ENCODE data around the gene ABCC8.
"Not testable (repeated sequence)": the region's sequence is repeated elsewhere in the genome, so short reads cannot be mapped to it uniquely, and the experiment has no call there.

The ABCC8 gene

DNA sequence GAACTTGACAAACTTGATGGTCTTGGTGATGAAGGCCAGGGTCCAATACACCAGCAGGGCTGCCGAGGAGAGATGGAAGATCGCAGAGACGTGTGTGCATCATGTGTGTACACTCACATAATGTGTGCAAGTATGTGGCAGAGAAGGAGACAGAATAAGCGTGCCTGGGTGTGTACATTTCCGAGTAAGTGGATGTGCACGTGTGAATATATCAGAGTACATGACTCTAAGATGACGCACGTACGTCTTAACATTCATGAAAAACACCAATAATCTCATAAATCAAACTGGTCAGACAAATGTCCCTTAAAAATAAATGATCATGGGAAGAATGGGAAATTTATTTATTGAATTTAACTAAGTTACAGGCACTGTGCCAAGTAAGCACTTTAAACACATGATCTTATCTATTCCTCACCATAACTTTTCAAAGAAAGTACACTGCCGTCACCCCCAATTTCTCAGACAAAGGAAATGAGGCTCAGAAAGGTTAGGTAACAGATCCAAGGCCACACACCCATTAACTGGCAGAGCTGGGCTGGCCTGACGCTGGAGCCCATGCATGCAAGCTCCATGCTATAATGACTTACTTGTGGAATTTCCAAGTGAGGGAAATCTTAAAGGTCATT, 13.0 kb downstream of the ABCC8 start:
- DNase-seq, result no peak

DNA sequence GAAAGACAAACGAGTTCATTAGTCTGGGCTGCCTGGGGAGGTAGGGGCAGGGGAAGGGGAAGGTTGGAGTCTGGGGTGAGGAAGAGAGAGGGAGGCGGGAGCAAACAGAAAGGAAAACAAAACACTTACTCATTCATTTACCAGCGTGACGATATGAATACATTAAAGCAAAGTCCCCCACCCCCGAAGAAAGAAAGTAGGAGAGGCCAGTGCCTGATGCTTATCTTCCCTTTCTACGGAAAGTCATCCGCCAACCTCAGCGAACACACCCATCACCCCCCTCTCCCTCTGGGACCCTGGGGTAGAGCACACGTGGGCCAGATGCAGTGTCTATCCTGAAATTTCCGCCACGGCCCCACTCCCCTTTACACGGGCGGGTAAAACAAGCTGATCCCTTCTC, 13.7 kb downstream of the ABCC8 start:
- DNase-seq, result no peak

DNA sequence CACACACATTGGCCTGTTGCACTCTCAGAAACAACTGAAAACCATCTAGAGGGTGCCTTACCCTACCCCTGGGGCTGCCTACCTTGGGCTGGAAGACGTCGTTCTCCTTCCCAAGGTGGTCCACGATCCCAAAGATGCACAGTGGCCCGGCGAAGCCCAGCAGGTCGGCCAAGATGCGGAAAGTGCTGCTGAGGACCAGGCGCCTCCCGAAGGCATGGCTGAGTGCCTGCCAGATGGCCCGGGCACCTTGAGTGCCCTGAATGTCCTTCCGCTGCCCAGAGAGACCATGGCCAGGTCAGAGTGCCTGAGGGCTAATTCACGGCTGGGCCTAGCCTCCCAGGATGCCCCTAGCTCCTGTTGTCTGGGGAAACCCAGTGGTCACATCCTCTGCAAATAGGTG, 16.2 kb downstream of the ABCC8 start:
- DNase-seq, result no peak

DNA sequence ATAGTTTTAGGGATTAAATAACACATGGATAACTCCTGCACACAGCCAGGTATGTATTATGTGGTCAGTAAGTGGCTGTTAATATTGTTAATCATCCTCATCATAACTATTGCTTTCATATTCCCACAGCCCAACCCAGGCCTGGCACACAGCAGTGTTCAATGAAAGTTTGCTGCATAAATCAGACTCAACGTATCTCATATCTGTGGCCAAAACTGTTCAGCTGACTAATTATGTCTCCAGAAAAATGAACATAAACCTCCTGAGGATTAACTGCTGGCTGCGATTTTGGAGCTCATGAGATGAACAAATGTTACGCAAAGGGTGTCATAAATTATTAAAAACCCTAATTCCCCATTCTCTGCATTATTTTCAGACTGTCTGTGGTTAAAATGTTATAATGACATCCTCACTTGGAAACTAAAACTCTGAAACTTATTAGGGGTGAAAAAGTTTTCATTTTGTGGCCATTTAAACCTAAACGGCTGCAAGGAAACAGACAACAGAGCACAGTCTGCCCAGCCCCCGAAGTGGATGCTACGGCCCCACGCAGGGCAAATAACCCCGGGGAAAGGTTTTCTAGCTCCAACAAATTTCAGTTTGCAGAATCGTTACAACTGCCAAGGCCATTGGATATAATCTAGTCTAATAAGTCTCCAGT, 17.3 kb downstream of the ABCC8 start:
- no peak for DNase-seq

DNA sequence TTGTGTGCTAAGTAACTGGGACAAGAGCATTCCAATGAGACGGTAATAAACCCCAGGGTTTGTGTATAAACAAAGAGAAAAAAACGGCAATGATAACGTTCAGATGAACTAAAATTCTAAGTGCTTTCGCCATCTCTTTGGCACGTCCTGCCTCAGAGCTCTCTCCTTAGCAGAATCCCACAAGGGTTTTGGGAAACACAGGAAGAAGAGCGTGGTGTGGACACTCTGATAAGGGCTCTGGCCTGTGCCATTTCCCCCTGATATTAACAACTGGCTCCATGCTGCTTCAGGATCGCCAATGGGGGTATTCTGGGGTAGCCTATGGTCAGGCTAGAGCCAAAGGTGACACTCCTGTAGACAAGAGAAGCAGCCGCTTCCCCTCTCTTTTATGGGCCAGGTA, 18.4 kb downstream of the ABCC8 start:
- DNase-seq, result no peak

DNA sequence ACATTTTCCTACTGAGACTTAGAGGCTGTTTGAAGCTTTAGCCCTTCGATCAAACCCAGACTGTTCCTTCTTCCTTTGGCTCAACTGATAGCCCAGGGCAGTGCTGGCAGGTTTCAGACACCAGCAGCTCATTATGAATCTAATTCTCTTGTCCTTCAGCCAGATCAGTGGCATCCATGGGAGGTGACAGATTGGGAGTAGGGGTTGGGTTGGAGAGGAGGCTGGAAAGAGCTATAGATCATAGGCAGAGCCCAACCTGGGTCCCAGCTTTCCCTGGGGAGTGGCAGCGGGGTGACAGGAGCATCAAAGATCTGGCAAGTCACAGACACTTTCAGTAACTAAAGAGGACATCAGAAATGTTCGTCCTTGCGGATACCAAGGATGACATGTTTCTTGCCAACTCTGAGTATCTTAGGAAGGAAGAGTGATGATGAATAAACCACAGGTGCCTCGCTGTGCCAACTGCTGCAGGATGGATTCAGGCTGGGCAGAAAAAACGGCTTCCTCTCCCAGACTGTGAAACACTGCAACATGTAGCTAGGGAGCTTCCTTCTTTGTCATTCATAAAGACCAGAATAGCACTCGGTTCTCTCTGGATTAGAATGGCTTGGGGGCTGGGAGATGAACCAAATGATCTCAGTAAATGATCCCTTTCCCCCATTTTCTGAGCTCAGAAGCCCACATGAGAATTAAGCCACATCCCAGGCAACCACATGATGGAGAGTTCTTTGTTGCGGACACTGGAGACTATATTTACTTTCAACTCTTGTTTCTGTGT, 19.1 kb downstream of the ABCC8 start:
- DNase-seq, result no peak

DNA sequence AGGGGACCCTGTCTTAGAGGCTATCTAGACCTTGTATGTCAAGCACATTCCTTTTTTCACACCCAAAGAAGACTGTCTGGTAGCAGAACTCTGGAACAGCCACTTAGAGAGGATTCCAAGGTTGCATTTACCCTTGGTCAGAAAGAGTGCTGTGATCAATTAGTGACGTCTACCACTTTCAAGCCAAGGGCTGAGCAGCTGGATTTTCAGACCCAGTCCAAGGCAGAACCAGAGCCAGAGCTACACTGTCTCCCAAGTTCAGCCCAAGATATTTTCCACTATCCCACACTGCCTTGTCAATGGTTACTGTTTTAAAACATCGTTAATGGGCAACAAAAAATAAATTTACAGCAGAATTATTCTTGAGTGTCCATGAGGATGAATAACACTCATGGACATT, 24.0 kb downstream of the ABCC8 start:
- no peak for DNase-seq

DNA sequence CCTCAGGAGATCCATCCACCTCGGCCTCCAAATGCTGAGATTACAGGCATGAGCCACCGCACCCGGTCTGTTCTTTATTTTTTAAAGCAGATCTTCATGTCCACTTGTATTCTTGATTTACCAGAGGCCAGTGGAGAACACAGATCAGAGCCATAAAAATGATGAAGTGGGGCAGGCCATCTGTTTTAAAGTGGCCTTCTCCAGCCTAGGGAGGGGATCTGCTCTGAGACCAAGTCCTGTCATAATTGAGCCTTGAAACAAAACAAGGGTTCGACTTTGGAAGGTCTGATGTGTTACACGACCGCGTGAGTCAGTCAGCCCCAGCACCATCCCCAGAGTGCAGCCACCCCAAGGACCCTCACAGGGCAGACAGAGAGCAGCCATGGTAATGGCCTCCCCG, 27.5 kb downstream of the ABCC8 start:
- DNase-seq, result no peak

DNA sequence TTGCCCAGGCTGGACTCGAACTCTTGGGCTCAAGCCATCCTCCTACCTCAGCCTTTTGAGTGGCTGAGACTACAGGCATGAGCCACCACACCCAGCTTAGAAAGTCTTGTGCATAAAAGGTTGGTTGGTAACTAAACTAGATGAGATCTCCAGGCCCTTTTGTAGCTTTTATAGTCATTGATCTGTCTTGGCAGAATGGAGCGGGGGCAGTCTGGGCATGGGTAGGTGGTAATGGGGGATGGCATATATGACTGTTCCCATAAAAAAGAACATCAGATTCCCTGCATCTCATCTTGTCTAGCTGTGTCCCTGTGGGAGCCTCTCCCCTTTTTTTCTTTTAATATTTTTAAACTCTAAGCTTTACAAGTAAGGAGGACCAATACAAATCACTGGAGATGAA, 30.2 kb downstream of the ABCC8 start:
- no peak for DNase-seq

DNA sequence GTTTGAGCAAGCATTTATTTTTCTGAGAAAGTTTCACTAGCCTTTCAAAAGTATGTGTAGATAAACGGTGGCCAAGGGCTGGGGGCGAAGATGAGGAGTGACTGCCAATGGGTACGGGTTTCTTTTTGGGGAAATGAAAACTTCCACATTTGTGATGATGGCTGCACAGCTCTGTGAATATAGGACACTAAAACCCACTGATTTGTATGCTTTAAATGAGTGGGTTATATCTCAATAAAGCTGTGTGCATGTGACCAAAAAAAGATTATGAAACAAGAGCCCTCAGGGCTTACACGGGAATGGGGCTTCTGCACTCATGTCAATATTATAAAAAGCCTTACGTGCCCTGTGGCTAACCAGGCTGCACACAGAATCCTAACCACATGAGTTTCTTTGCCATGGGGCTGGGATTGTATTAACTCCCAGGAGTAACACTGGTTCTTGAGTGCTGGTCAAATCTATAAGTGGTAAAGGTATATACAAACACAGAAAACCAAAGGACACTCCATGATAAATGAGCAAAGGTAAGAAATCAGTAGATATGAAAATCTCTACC, 31.3 kb downstream of the ABCC8 start:
- no peak for DNase-seq

DNA sequence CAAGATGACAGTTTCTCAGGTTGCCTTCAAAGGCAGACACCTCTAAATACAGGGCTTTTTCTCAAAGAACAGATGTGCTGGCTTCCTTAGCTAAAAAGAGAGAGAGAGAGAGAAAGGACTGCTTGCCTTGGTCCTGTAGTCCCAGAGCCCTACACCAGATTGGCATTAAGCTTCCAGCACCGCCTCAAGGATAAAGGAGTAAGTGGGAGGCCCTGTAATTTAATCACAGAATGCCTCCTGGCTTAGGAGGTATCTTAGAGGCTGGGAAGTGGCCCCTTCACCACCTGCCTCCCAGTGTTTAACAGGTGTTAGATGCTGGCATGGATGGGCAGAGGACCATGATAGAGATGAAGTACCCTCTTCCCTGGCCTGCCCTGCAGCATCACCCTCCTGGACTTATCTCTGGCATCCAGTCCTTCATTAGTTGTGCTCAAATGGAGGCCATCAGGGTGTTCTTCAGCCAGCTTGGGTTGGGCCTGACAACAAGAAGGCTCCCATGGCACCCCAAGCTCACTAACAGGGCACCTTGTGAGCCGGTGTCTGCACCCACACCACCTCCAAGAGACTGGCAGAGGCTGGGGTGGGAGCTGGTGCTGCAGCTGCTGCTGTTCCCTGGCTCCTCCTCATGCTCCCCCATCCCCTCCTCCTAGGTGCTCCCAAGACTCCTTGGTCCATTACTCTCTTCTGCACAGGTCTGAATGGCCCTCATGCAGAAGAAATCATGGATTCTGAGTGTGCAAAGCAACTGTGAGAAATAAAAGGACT, 32.5 kb downstream of the ABCC8 start:
- no peak for DNase-seq

DNA sequence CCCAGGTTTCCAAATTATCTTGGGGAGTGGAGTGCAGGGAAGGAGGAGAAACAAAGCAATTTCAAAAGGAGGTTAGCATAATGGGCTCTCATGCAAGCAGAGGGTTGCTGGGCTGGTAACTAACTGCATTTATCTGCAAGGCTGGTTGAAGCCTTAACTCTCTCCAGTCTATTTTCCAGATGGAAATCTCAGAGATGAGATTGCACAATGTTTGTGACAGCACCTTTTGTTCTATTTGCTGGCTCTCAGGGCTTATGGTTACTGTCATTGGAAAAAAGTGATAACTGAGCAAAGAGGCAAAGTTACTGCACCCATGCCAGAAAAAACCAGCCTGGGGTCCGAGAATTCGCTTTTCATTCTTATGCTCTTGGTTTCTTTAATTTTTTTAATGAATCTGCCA, 33.2 kb downstream of the ABCC8 start:
- DNase-seq, result no peak

DNA sequence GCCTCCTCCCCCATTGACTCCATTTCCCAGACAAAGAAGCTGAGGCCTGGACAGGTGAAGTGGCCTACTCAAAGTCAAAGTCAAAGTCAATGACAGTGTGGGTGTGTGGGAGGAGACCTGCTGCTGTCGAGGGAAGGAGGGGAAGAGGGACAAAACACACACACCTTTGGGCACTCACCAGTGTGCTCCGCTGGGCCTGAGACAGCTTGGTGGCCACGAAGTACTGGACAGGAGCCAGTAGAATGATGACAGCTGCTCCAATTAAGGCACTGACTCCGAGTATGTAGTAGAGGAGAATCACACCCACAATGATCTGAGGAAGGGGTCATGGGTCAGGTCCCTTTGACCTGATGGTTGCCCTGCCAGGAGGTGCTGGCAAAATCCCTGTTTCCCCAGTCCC, 33.6 kb downstream of the ABCC8 start:
- no peak for DNase-seq

DNA sequence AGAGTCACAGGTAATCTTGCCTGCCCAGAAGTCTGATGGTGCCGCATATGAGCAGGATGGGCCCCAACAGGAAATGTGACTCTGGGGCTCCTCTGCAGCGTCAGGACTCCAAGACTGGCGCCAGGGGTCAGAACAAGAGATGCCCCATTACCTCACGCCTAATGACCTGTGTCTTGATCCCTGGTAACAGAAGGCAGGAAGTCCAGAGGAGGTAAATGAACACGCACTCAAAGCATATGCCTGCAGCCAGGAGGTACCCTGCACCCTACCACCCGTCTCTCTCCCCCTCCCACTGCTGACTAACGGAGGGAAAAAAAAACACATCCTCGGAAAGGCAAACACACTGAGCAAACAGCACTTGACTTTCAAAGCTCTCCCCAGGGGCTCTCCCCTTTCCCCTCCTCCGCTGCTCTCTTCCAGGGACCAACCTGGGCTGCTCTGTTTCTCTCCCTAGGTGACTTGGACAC, 37.3 kb downstream of the ABCC8 start:
- peak; percentile 85 for DNase-seq

DNA sequence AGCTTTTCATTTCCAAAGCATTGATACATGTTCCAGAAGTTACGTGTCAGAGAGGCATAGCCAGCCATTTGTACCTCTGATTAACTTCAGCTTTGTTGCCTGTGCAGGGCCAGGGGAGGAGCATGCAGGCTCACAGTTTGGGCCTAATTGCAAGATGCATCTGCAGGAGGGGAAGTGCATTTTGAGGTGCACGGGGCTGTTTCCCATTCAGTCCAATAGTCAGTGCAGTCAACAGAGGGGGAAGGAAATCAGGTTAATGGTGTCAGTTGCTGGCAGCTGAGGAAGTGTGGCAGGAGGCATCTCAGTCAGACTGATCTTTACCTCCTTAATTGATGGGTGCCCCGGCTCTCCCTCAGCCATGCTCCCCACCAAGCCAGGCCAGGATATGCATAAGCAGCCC, 39.3 kb downstream of the ABCC8 start:
- DNase-seq, result no peak

DNA sequence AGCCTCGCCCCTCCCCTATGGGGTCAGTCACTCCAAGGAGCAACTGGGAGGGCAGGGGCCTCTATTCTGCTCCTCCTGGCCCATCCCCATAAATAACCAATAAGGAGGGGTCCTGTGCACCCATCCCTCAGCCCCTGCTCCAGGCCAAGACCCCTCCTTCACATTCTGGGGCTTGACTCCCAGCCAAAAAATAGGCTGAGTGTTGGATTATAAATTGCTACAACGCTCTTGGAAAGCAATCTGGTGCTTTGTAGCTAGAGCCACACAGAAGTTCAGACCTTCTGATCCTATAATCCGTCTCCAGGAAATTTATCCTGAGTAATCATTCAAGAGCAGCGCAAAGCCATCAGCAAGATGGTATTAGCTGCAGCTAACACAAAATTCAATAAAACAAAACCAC, 42.5 kb downstream of the ABCC8 start:
- no peak for DNase-seq

DNA sequence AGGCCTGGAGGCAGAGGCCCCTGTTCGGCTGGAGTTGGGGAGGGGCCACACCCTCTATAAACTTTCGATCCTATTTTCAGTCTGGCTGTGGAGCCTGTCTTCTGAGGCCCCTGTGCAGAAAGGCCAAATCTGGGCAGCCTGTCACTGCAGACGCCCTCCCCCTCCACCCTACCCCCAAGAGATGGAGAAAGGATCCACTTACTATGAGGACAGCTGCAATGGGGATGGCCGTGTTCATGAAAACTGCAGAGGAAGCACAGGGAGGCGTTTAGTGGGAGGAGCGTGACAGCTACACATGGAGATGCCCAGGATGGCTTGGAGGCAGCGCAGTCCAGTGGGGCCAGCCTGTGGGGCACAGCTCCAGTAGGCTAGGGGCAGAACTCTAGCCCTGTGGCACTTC, 44.6 kb downstream of the ABCC8 start:
- DNase-seq, result no peak

DNA sequence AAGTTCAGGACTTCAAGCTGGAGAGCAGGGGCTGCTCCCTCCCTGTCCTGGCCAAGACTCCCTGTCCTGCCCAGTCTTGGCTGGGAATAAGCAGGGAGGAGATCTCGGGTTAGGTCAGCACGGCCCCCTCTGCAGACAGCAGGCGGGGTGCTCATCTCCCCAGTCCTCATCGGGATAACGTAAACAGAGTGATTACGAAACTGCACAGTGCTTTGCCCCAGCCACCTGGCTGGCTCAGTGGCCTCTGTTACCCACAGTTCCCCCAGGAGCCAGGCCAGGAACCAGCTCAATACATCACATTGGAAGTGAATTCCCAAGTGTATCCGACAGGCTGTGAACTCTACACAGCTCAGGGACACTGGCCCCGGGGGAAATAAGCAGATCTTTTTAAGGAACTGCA, 45.5 kb downstream of the ABCC8 start:
- no peak for DNase-seq

DNA sequence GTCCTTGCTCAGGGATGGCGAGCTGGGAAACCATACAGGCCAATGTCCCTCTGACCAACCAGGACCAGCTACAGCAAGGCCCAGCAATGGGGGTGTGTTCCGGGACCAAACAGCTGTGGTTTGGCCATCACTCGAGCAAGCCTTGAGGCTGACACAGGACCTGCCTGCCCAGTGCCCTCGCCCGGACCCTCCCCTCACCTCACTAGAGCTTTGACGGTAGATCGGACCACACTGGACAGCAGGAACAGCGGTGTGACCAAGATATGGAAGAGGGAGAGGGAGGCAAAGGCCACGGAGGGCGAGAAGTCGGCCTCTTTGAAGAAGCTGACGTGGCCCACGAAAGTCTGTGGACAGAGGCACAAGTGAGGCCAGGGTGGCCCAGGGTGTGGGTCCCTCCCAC, 46.0 kb downstream of the ABCC8 start:
- no peak for DNase-seq

DNA sequence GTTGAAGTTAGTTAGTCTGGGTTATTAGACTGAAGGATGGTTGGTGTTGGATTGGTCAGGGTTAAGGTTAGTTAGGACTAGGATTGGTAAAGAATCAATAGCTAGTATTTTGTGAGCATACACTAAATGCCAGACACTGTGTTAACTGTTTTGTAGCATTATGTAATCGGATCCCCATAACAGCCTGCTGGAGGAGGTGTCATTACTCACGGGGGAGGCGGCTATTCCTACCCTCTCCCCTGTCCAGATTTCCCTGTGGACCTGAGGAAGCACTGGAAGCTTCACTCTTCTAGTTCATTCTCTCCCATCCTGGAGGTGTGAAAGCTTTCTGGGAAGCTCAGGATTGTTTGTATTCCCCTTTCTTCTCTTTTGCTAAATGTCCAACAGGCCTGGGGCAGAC, 47.7 kb downstream of the ABCC8 start:
- no peak for DNase-seq

DNA sequence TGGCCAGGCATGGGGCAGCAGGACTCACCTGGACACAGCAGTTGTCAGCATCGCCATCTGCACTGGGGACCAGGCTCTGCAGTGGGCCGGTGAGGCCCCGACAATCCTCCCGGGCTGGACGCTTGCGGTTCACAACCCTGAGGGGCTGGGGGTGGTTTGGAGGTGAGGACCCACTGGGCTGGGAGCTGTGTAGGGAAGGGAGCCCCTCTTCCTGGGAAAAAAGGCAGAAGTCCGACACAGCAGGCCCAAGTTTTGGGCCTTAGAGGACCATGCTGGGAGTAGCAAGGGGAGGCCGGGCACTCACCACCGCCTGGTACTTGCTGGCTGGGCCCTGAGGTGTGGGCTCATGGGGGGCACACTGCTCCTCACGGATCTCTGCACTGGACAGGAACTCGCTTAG, 48.4 kb downstream of the ABCC8 start:
- no peak for DNase-seq

DNA sequence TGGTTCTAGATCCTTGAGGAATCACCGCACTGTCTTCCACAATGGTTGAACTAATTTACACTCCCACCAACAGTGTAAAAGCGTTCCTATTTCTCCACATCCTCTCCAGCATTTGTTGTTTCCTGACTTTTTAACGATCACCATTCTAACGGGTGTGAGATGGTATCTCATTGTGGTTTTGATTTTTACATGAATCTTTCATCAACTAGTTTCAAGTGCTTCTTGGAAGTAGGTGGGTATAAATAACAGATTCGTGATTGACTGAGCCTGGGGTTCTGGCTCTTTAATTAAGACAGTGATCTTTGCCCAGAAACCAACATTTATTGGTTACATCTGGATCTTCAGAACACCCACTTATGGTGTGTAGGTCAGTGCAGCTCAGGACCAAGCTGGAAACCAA, 50.4 kb downstream of the ABCC8 start:
- DNase-seq, result not testable (repeated sequence)

Measured in DMS79 (cell line).